ENCODE results near the gene POGZ. TPM values are rescaled to one million over a fixed set of nuclear protein-coding genes. Genes with fewer than 3 reads are reported as not detected.

The POGZ gene, protein sequence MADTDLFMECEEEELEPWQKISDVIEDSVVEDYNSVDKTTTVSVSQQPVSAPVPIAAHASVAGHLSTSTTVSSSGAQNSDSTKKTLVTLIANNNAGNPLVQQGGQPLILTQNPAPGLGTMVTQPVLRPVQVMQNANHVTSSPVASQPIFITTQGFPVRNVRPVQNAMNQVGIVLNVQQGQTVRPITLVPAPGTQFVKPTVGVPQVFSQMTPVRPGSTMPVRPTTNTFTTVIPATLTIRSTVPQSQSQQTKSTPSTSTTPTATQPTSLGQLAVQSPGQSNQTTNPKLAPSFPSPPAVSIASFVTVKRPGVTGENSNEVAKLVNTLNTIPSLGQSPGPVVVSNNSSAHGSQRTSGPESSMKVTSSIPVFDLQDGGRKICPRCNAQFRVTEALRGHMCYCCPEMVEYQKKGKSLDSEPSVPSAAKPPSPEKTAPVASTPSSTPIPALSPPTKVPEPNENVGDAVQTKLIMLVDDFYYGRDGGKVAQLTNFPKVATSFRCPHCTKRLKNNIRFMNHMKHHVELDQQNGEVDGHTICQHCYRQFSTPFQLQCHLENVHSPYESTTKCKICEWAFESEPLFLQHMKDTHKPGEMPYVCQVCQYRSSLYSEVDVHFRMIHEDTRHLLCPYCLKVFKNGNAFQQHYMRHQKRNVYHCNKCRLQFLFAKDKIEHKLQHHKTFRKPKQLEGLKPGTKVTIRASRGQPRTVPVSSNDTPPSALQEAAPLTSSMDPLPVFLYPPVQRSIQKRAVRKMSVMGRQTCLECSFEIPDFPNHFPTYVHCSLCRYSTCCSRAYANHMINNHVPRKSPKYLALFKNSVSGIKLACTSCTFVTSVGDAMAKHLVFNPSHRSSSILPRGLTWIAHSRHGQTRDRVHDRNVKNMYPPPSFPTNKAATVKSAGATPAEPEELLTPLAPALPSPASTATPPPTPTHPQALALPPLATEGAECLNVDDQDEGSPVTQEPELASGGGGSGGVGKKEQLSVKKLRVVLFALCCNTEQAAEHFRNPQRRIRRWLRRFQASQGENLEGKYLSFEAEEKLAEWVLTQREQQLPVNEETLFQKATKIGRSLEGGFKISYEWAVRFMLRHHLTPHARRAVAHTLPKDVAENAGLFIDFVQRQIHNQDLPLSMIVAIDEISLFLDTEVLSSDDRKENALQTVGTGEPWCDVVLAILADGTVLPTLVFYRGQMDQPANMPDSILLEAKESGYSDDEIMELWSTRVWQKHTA (N-terminal part only)
- total RNA-seq = 145 and 158 TPM in 2 replicates
- long read RNA-seq, partial matches to known transcripts = 6 of 15 reads
- long read RNA-seq, other reads (novel, unspliced or antisense) = 8 of 15 reads

DNA sequence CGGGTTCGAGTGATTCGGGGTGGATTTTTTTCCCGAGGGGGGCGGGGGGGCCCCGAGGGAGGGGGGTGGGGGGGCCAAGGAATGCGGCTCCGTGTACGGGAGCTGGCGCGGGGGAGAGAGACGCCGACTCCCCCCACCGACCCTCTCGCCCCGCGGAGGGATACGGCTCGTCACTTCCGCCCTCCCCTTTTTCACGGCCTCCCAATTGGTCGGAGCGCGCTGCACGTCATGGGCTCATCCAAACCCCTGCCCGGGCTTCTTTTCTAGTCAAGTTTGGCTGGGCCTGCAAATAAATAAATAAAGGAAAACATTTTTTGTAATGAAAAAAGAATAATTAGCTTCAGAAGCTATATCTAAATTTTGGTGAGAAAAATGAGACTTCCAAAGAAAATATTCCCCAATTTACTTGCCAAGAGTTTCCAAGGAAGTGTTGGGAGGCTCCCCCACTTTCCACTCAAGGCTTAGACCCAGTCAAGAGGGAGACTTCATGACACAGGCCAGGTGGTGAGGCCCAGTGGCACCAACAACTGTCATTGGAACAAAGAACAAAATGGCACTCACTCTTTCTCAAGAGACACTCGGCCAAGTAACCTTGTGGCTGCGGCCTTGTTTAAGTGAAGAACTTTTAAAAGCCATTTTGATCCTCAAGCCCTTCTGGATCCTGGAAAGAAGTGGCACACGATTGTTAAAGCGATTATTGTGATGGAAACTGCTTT is at the start of gene POGZ:
Gene POGZ (minus strand): TSS at position 164 of the 716 bp plus-strand sequence. CDS start 17,290 bp downstream, outside the sequence.
- DNase-seq (ENCODE audit: low read depth, low spot score) = peak; percentile 94
- Mint-ChIP-seq H3K4me1 (peaks cover 15% of the 10 kb centered on the region), H3K9me3 (no peaks in the 10 kb centered on the region), H3K36me3 (ENCODE audit: low read depth) (no peaks in the 10 kb centered on the region), H3K27me3 (ENCODE audit: low read depth) (peaks cover 34% of the 10 kb centered on the region), H3K27ac (ENCODE audit: unreplicated experiment) (peak within 1 kb of the TSS; percentile 98), H3K4me3 (peak within 1 kb of the TSS; percentile 97)
- TF ChIP-seq, protein P1, sequence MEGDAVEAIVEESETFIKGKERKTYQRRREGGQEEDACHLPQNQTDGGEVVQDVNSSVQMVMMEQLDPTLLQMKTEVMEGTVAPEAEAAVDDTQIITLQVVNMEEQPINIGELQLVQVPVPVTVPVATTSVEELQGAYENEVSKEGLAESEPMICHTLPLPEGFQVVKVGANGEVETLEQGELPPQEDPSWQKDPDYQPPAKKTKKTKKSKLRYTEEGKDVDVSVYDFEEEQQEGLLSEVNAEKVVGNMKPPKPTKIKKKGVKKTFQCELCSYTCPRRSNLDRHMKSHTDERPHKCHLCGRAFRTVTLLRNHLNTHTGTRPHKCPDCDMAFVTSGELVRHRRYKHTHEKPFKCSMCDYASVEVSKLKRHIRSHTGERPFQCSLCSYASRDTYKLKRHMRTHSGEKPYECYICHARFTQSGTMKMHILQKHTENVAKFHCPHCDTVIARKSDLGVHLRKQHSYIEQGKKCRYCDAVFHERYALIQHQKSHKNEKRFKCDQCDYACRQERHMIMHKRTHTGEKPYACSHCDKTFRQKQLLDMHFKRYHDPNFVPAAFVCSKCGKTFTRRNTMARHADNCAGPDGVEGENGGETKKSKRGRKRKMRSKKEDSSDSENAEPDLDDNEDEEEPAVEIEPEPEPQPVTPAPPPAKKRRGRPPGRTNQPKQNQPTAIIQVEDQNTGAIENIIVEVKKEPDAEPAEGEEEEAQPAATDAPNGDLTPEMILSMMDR (conservative IDR thresholded peaks at IDR 0.05) = no peak

DNA sequence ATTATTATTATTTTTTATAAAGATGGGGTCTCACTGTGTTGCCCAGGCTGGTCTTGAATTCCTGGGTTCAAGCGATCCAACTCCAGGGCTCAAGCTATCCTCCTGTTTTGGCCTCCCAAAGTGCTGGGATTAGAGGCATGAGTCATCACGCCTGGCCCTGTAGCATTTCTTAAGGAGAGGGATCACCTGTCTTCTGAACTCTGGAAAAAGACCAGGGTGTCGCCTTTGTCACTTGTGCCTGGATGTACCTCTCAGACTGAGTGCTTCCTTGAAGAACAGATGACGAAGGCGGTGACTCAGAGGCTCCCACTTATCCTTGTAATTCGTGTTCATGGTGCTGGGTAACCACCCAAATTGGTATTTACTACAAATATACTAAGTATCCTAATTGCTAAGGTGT is 49.5 kb upstream of the POGZ start:
- DNase-seq (ENCODE audit: low read depth, low spot score) = no peak
- no peak overlapping the region for H3K27ac Mint-ChIP-seq (ENCODE audit: unreplicated experiment)
- peaks cover 19% of the 10 kb centered on the region for H3K27me3 Mint-ChIP-seq (ENCODE audit: low read depth)
- H3K9me3 Mint-ChIP-seq = no peaks in the 10 kb centered on the region
- H3K4me1 Mint-ChIP-seq = peaks cover 36% of the 10 kb centered on the region
- H3K36me3 Mint-ChIP-seq (ENCODE audit: low read depth) = no peaks in the 10 kb centered on the region
- peak overlapping the region; percentile 70 for H3K4me3 Mint-ChIP-seq
- TF ChIP-seq, protein P1 (conservative IDR thresholded peaks at IDR 0.05) = no peak

DNA sequence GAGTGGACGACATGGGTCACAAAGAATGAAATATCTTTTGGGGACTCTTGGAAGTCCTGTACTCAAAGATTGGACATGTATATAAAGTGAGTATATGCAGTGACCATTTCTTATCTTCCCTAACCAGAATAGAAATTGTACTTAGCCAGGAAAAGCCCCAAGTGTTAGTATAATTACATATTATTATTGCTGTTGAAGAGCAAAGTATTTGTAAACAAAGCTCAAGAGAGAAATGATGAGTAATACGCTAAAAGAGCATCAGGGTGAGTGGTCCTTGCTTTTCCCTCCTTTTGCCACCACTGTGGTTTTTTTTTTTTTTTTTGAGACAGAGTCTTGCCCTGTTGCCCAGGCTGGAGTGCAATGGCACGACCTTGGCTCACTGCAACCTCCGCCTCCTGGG is 45.5 kb upstream of the POGZ start:
- Mint-ChIP-seq H3K36me3 (ENCODE audit: low read depth) (no peaks in the 10 kb centered on the region), H3K4me3 (no peak overlapping the region), H3K4me1 (peaks cover 20% of the 10 kb centered on the region), H3K27me3 (ENCODE audit: low read depth) (no peaks in the 10 kb centered on the region), H3K27ac (ENCODE audit: unreplicated experiment) (no peak overlapping the region), H3K9me3 (no peaks in the 10 kb centered on the region)
- TF ChIP-seq, protein P1 (conservative IDR thresholded peaks at IDR 0.05) = no peak
- DNase-seq (ENCODE audit: low read depth, low spot score) = no peak

DNA sequence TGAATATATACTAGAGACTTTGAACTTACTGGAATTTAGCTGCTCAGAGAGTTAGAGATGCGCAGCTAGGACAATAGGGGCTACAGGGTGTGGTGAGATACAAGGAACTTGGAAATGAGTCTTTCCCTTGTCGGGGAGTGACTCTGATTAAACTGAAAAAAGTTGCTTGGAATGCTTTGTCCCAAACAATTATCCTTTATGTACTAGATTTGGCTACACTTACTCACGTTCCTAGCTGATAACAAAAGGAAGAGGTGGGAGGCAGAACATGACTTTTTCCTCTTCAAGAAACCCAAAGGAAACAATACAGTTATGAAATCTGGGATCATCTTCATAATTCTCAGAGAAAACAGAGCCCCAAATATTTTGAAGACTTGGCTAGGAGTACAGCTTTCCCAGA is 45.0 kb upstream of the POGZ start:
- H3K27ac Mint-ChIP-seq (ENCODE audit: unreplicated experiment) = no peak overlapping the region
- no peaks in the 10 kb centered on the region for H3K9me3 Mint-ChIP-seq
- peaks cover 20% of the 10 kb centered on the region for H3K4me1 Mint-ChIP-seq
- DNase-seq (ENCODE audit: low read depth, low spot score) = no peak
- H3K36me3 Mint-ChIP-seq (ENCODE audit: low read depth) = no peaks in the 10 kb centered on the region
- TF ChIP-seq, protein P1 (conservative IDR thresholded peaks at IDR 0.05) = no peak
- no peaks in the 10 kb centered on the region for H3K27me3 Mint-ChIP-seq (ENCODE audit: low read depth)
- no peak overlapping the region for H3K4me3 Mint-ChIP-seq
